ENCODE data around the gene SERPINB6. TPM values are rescaled to one million over a fixed set of nuclear protein-coding genes. Genes with fewer than 3 reads are reported as not detected.

The SERPINB6 gene
- 10 to 100 TPM in 1 of 2 experiments, 1 to 10 TPM in 1; 9.1 to 14.3 TPM for total RNA-seq

GRCh38 chr6:2971420-2972218, at the start of gene SERPINB6:
Gene SERPINB6 (minus strand): TSS chr6:2971567. CDS start chr6:2959332, 12,235 bp downstream.
- peaks cover 7% of the 10 kb centered on the region for H3K36me3 Mint-ChIP-seq (ENCODE audit: low read depth)
- DNase-seq = peak; percentile 15
- peaks cover 35% of the 10 kb centered on the region for H3K4me1 Mint-ChIP-seq
- H3K27me3 Mint-ChIP-seq = peaks cover 38% of the 10 kb centered on the region
- ChIA-PET CTCF (interaction anchor here (0.6 to 1.6 kb wide), 5 partner anchors 16 to 19 kb away, joined by 3 to 5 read pairs (median 3); no protein-coding TSS in a partner anchor), POLR2A (no interaction called here)
- peak within 1 kb of the TSS; percentile 79 for H3K4me3 Mint-ChIP-seq
- H3K9me3 Mint-ChIP-seq = peaks cover 2% of the 10 kb centered on the region
- peak within 1 kb of the TSS; percentile 86 for H3K27ac Mint-ChIP-seq

DNA sequence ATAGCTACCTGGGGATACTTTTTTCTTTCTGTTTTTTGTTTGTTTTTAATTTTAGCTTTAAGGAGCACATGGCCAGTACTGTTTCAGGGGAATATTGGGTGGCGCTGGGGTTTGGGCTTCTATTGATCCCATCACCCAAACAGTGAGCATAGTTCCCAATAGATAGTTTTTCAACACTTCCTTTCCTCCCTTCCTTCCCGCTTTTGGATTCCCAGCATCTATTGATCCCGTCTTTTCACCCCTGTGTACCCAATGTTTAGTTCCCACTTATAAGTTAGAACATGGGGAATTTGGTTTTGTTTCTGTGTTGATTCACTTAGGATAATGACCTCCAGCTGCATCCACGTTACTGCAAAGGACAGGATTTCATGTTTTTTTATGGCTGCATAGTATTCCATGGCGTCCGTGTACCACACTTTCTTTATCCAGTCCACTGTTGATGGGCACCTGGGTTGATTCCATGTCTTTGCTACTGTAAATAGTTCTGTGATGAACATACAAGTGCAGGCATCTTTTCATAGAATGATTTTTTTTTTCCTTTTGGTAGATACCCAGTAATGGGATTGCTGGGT, 48.5 kb upstream of the SERPINB6 start:
- CTCF ChIA-PET = interaction anchor here (0.9 to 2.7 kb wide), 3 partner anchors 9 to 282 kb away, joined by 3 to 17 read pairs (median 4); no protein-coding TSS in a partner anchor
- H3K4me1 Mint-ChIP-seq = peaks cover 25% of the 10 kb centered on the region
- POLR2A ChIA-PET = no interaction called here

DNA sequence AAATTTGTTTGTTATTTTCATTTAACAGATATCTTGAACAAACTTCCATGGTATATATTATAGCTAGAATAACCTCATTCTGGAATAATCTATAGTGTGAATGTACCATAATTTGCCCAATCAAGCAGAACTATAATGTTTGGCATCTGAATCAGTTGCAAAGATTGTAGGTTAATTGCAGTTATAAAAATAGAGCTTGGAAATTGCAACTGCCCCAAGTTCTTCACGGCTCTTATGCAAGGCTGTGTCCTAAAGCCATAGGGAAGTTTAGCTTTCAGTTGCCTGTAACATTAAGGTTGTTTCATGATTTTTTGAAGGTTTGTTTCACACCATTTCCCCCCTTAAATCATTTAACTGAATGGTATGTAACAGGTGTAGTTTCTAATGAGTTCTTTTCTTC, 47.7 kb upstream of the SERPINB6 start:
- peaks cover 55% of the 10 kb centered on the region for H3K36me3 Mint-ChIP-seq (ENCODE audit: low read depth)
- ChIA-PET POLR2A (no interaction called here), CTCF (interaction anchor here (0.9 to 2.7 kb wide), 3 partner anchors 8 to 281 kb away, joined by 3 to 17 read pairs (median 4); no protein-coding TSS in a partner anchor)
- peaks cover 5% of the 10 kb centered on the region for H3K9me3 Mint-ChIP-seq
- H3K4me3 Mint-ChIP-seq = no peak overlapping the region
- H3K4me1 Mint-ChIP-seq = peaks cover 19% of the 10 kb centered on the region
- DNase-seq = no peak
- H3K27ac Mint-ChIP-seq = no peak overlapping the region
- H3K27me3 Mint-ChIP-seq = no peaks in the 10 kb centered on the region

More for the DNA sequence above, 48.5 kb upstream of the SERPINB6 start:
- peaks cover 5% of the 10 kb centered on the region for H3K9me3 Mint-ChIP-seq
- DNase-seq = no peak
- peaks cover 50% of the 10 kb centered on the region for H3K36me3 Mint-ChIP-seq (ENCODE audit: low read depth)
- no peak overlapping the region for H3K27ac Mint-ChIP-seq
- no peaks in the 10 kb centered on the region for H3K27me3 Mint-ChIP-seq
- no peak overlapping the region for H3K4me3 Mint-ChIP-seq

GRCh38 chr6:3017304-3017703, 45.9 kb upstream of the SERPINB6 start:
- no peaks in the 10 kb centered on the region for H3K27me3 Mint-ChIP-seq
- H3K4me3 Mint-ChIP-seq = no peak overlapping the region
- no peak for DNase-seq
- H3K4me1 Mint-ChIP-seq = peaks cover 10% of the 10 kb centered on the region
- ChIA-PET POLR2A (no interaction called here), CTCF (interaction anchor here (2.2 to 3.3 kb wide), 2 partner anchors 9 to 16 kb away, joined by 9 to 20 read pairs; no protein-coding TSS in a partner anchor)
- H3K27ac Mint-ChIP-seq = no peak overlapping the region
- H3K36me3 Mint-ChIP-seq (ENCODE audit: low read depth) = peaks cover 66% of the 10 kb centered on the region
- H3K9me3 Mint-ChIP-seq = peaks cover 9% of the 10 kb centered on the region

DNA sequence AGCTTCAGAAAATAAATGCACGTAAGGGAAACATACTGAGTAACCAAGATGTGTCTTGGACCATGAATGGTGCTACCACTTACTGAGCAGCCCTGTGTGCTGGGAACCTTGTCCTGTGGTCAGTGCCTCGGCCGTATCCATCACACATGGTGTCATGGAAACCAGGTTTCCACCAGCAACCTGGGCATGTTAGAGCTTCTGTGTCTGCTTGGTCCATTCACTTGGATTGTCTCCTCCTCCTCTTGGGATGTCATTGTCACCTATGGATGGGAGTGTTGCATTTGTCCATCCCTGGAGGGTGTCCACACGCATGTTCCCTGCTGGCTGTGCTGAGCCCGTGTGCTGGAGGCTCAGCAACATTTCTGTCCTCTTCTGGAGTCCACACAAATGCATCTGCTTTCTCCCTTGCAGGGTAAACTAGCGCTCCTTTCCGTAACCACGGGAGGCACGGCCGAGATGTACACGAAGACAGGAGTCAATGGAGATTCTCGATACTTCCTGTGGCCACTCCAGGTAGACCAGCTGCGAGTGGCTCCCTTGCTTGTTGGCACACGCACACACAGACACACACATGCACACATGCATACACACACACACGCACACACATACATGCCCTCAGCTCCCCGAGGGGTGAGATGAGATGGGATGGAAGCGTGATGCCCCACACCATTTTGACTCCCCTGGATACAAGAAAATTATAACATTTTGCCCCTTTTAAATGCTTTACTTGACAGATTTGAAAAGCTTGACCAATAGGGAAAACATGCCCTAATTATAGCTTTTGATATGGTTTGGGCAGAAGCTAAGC, 45.3 kb upstream of the SERPINB6 start:
- Mint-ChIP-seq H3K36me3 (ENCODE audit: low read depth) (peaks cover 72% of the 10 kb centered on the region), H3K27ac (peak overlapping the region; percentile 58), H3K4me3 (no peak overlapping the region), H3K4me1 (peaks cover 11% of the 10 kb centered on the region), H3K27me3 (no peaks in the 10 kb centered on the region), H3K9me3 (peaks cover 16% of the 10 kb centered on the region)
- CTCF ChIA-PET = interaction anchor here (2.2 to 3.3 kb wide), 2 partner anchors 10 to 16 kb away, joined by 9 to 20 read pairs; no protein-coding TSS in a partner anchor
- POLR2A ChIA-PET = no interaction called here
- DNase-seq = no peak

GRCh38 chr6:3015144-3015543, 43.8 kb upstream of the SERPINB6 start:
- POLR2A ChIA-PET = no interaction called here
- no peak for DNase-seq
- Mint-ChIP-seq H3K4me1 (peaks cover 11% of the 10 kb centered on the region), H3K36me3 (ENCODE audit: low read depth) (peaks cover 78% of the 10 kb centered on the region), H3K27me3 (no peaks in the 10 kb centered on the region), H3K4me3 (no peak overlapping the region), H3K27ac (no peak overlapping the region), H3K9me3 (peaks cover 28% of the 10 kb centered on the region)
- CTCF ChIA-PET = interaction anchor here (0.9 to 3.3 kb wide), 3 partner anchors 9 to 250 kb away, joined by 3 to 20 read pairs (median 5); partner anchors contain the start of gene WRNIP1

- Mint-ChIP-seq H3K9me3 (peaks cover 25% of the 10 kb centered on the region), H3K4me3 (no peak overlapping the region), H3K4me1 (peaks cover 9% of the 10 kb centered on the region), H3K36me3 (ENCODE audit: low read depth) (peaks cover 78% of the 10 kb centered on the region), H3K27me3 (no peaks in the 10 kb centered on the region), H3K27ac (no peak overlapping the region)
- ChIA-PET POLR2A (no interaction called here), CTCF (interaction anchor here (2.1 to 3.3 kb wide), 2 partner anchors 9 to 13 kb away, joined by 5 to 20 read pairs; no protein-coding TSS in a partner anchor)
- no peak for DNase-seq
These were observed 43.3 kb upstream of the SERPINB6 start for GRCh38 chr6:3014675-3015066.

DNA sequence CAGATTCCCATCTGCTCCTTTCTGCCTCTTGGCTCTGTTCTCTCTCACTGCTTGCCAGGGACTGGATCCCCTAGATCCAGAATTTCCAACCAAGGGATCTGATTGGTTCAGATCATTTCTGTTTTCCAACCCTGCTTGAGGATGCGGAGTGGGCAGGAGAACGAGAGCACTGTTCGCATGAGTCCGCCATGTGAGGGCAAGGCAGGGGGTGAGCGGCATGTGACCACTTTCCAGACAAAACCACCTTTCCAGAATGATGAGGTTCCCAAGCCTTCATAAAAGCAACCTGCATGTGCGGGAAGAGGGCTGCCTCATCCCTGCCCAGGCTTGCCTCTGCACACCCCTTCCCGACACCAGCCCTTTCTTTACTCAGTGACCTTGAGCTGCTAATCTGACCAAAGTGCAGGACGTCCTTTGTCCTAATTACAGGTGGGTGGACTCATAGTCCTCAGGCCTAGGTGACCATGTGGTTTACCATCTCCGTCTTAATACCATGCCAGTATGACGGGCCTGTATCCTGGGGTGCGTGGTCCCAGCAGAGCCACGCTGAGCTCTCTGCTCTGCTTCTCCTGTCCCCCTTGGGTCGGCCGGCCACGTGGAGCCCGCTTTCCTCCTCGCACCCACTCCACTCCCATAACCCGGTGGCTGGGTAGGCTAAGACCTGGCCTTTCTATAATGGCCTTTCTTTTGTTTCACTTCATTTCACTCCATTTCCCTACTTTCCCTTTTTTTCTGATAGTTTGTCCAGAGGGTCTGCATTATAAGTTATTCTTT, 42.7 kb upstream of the SERPINB6 start:
- Mint-ChIP-seq H3K27me3 (no peaks in the 10 kb centered on the region), H3K27ac (no peak overlapping the region), H3K9me3 (peaks cover 27% of the 10 kb centered on the region), H3K36me3 (ENCODE audit: low read depth) (peaks cover 80% of the 10 kb centered on the region), H3K4me1 (peaks cover 9% of the 10 kb centered on the region), H3K4me3 (no peak overlapping the region)
- no peak for DNase-seq
- ChIA-PET POLR2A (no interaction called here), CTCF (interaction anchor here (2.1 to 3.3 kb wide), 2 partner anchors 10 to 13 kb away, joined by 5 to 20 read pairs; no protein-coding TSS in a partner anchor)

GRCh38 chr6:3013486-3013885, 42.1 kb upstream of the SERPINB6 start:
- Mint-ChIP-seq H3K27me3 (no peaks in the 10 kb centered on the region), H3K27ac (no peak overlapping the region), H3K9me3 (peaks cover 27% of the 10 kb centered on the region), H3K4me1 (peaks cover 9% of the 10 kb centered on the region), H3K36me3 (ENCODE audit: low read depth) (peaks cover 86% of the 10 kb centered on the region), H3K4me3 (no peak overlapping the region)
- POLR2A ChIA-PET = no interaction called here
- CTCF ChIA-PET = no interaction called here
- no peak for DNase-seq

GRCh38 chr6:3011592-3011991, 40.2 kb upstream of the SERPINB6 start:
- CTCF ChIA-PET = interaction anchor here (1.1 to 3.1 kb wide), 2 partner anchors 8 to 10 kb away, joined by 4 to 13 read pairs; no protein-coding TSS in a partner anchor

GRCh38 chr6:3011158-3011557, 39.8 kb upstream of the SERPINB6 start:
- no peaks in the 10 kb centered on the region for H3K27me3 Mint-ChIP-seq
- peaks cover 27% of the 10 kb centered on the region for H3K9me3 Mint-ChIP-seq
- CTCF ChIA-PET = interaction anchor here (1.1 to 3.1 kb wide), 2 partner anchors 8 to 10 kb away, joined by 4 to 13 read pairs; no protein-coding TSS in a partner anchor
- DNase-seq = no peak
- H3K27ac Mint-ChIP-seq = no peak overlapping the region
- no peak overlapping the region for H3K4me3 Mint-ChIP-seq
- POLR2A ChIA-PET = interaction anchor here (0.6 kb wide), 1 partner anchor 9 kb away, joined by 5 read pairs; no protein-coding TSS in a partner anchor
- H3K4me1 Mint-ChIP-seq = peaks cover 7% of the 10 kb centered on the region
- H3K36me3 Mint-ChIP-seq (ENCODE audit: low read depth) = peaks cover 93% of the 10 kb centered on the region

More at GRCh38 chr6:3011592-3011991, 40.2 kb upstream of the SERPINB6 start:
- no peak overlapping the region for H3K27ac Mint-ChIP-seq
- H3K9me3 Mint-ChIP-seq = peaks cover 27% of the 10 kb centered on the region
- H3K4me3 Mint-ChIP-seq = no peak overlapping the region
- POLR2A ChIA-PET = interaction anchor here (0.6 kb wide), 1 partner anchor 10 kb away, joined by 5 read pairs; no protein-coding TSS in a partner anchor
- H3K4me1 Mint-ChIP-seq = peaks cover 8% of the 10 kb centered on the region
- no peaks in the 10 kb centered on the region for H3K27me3 Mint-ChIP-seq
- no peak for DNase-seq
- peaks cover 90% of the 10 kb centered on the region for H3K36me3 Mint-ChIP-seq (ENCODE audit: low read depth)
